ENCODE measurements around the gene KRTAP10-6.

DNA sequence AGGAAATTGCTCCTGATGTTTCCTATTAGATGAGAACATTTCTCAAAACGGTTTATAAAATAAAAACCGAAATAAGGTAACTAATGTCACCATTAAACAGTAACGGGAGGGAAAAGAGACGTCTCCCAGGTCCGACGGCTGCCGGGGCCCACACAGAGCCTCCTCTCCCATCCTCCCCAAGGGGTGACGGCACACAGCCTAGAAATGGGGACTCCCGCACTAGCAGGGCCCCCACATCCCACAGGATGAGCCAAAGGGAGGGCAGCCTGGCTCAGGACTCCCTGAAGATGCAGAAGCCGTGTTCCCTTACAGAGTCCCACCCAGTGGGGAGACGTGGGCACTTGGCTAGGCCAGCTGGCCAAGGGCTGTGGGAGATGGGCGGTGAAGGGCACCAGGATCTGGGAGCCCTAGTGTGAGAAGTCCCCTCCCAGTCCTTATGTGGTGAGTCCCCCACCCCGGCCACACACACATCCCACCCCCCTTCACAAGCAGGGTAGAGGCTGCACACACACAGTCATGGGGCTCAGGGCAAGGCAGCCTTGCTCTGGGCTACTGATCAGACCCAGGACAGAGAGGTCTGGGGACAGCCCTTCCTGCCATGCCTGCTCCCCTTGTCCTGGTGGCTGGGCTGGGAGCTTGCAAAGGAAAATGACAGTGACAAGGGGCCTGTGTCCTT, 37.0 kb downstream of the KRTAP10-6 start:
- no peak for TF ChIP-seq CTCF (conservative IDR thresholded peaks at IDR 0.05; ENCODE audit: low read length)
- TF ChIP-seq EZH2phosphoT487 (IDR thresholded peaks at IDR 0.05; ENCODE audit: borderline replicate concordance): no peak

Measured in Loucy (cell line).